Measurements from ENCODE around the gene ZNF776.

- TF ChIP-seq CTCF (CRISPR knock-in tag; IDR thresholded peaks at IDR 0.05) (no peak), ARID4A (CRISPR knock-in tag; IDR thresholded peaks at IDR 0.05; ENCODE audit: borderline replicate concordance) (no peak), RAD21 (CRISPR knock-in tag; IDR thresholded peaks at IDR 0.05) (no peak), SUZ12 (IDR thresholded peaks at IDR 0.05; ENCODE audit: low read depth, low read length) (no peak), ZNF34 (CRISPR knock-in tag; IDR thresholded peaks at IDR 0.05; ENCODE audit: borderline replicate concordance) (no peak), HES4 (CRISPR knock-in tag; IDR thresholded peaks at IDR 0.05; ENCODE audit: borderline replicate concordance) (no peak), MIER3 (CRISPR knock-in tag; IDR thresholded peaks at IDR 0.05; ENCODE audit: borderline replicate concordance) (no peak), SRF (IDR thresholded peaks at IDR 0.05; ENCODE audit: low read depth, low read length) (no peak), ZZZ3 (CRISPR knock-in tag; IDR thresholded peaks at IDR 0.05; ENCODE audit: borderline replicate concordance) (no peak), RELA (CRISPR knock-in tag; IDR thresholded peaks at IDR 0.05) (no peak)
These were observed 32.7 kb downstream of the ZNF776 start for GRCh38 chr19:57779220-57779845.
